HG02571 (cell line): ENCODE results near the gene NKD1.

Experiments used
- ATAC-seq: cut with Tn5 transposase; IDR thresholded peaks from one replicate; pipeline ENCODE4 v1.9.1; 2021; ENCODE audit warnings: mild to moderate bottlenecking, moderate library complexity; ENCODE audit not compliant: unreplicated experiment

Gene NKD1

GRCh38 chr16:50666658-50667496, 118.7 kb downstream of the NKD1 start:
- ATAC-seq = peak; percentile 77

- no peak for ATAC-seq
Measured at GRCh38 chr16:50667497-50668367, 119.5 kb downstream of the NKD1 start.

- ATAC-seq = no peak
Measured at GRCh38 chr16:50668368-50669008, 120.3 kb downstream of the NKD1 start.

- ATAC-seq = no peak
Measured at GRCh38 chr16:50669741-50670140, 121.5 kb downstream of the NKD1 start.

- no peak for ATAC-seq
Measured at GRCh38 chr16:50670476-50670875, 122.3 kb downstream of the NKD1 start.

GRCh38 chr16:50671644-50672260, 123.6 kb downstream of the NKD1 start:
- no peak for ATAC-seq

- ATAC-seq = no peak
Measured at GRCh38 chr16:50673496-50674275, 125.5 kb downstream of the NKD1 start.

GRCh38 chr16:50674831-50675230, 126.6 kb downstream of the NKD1 start:
- ATAC-seq = no peak

GRCh38 chr16:50675686-50676610, 127.8 kb downstream of the NKD1 start:
- no peak for ATAC-seq

GRCh38 chr16:50676684-50677225, 128.6 kb downstream of the NKD1 start:
- no peak for ATAC-seq

GRCh38 chr16:50677351-50677750, 129.2 kb downstream of the NKD1 start:
- ATAC-seq = no peak

- no peak for ATAC-seq
Measured at GRCh38 chr16:50678531-50678930, 130.3 kb downstream of the NKD1 start.

- ATAC-seq = no peak
Measured at GRCh38 chr16:50679266-50679665, 131.1 kb downstream of the NKD1 start.

- no peak for ATAC-seq
Measured at GRCh38 chr16:50679676-50680555, 131.7 kb downstream of the NKD1 start.

- ATAC-seq = no peak
Measured at GRCh38 chr16:50680556-50680893, 132.3 kb downstream of the NKD1 start.

GRCh38 chr16:50681021-50681885, 133.1 kb downstream of the NKD1 start, which contains the start of gene SNX20:
TSS of gene SNX20 (minus strand) at chr16:50681312. CDS start at chr16:50677526, 3,786 bp downstream.
- peak; percentile 49 for ATAC-seq
